ENCODE measurements around the gene MRPL12. TPM values are rescaled to one million over a fixed set of nuclear protein-coding genes. Genes with fewer than 3 reads are reported as not detected.
A peak's percentile ranks its signal among the peaks of the same experiment; 100 is the strongest.

MRPL12 gene
- total and polyA plus RNA-seq, 9 of the 15 experiments (the other 6 are each of a cell fraction or from before 2014, with no cell fraction given) = 0.94 to 338 (median 100) TPM

DNA sequence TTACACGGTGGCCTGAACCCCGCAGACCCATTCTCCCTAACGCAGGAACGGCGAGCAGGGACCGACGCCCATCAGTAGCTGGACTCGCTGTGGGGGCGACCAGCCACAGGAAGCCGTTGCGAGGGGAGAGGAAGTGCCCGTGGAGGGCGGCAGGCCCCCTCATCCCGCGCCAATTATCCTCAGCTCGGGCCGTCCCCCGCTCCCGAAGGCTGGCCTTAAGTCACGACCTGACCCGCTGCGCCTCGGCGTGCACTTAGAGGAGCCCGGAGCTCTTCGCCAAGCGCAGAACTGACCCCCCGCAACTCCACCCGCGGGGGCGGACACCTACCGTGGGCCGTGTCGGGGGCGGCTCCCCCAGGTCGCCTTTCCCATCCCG, 20.0 kb upstream of the MRPL12 start (continued):
- TF ChIP-seq, protein P1, sequence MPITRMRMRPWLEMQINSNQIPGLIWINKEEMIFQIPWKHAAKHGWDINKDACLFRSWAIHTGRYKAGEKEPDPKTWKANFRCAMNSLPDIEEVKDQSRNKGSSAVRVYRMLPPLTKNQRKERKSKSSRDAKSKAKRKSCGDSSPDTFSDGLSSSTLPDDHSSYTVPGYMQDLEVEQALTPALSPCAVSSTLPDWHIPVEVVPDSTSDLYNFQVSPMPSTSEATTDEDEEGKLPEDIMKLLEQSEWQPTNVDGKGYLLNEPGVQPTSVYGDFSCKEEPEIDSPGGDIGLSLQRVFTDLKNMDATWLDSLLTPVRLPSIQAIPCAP (CRISPR knock-in tag; IDR thresholded peaks at IDR 0.05; ENCODE audit: borderline replicate concordance) = no peak
- TF ChIP-seq ZFP1 (CRISPR knock-in tag; IDR thresholded peaks at IDR 0.05) (no peak), FOSL1 (tag; conservative IDR thresholded peaks at IDR 0.05) (no peak), ESRRB (CRISPR knock-in tag; IDR thresholded peaks at IDR 0.05; ENCODE audit: borderline replicate concordance) (no peak), HLTF (IDR thresholded peaks at IDR 0.05) (0 out of 2 replicates have a peak, but pooled peaks have one; percentile 39), RBM22 (IDR thresholded peaks at IDR 0.05; ENCODE audit: low read depth, low read length, poor library complexity, severe bottlenecking) (no peak), ZC3H8 (IDR thresholded peaks at IDR 0.05) (no peak), SRSF7 (optimal IDR thresholded peaks at IDR 0.05; ENCODE audit: low read depth, low read length) (no peak), ARID2 (IDR thresholded peaks at IDR 0.05) (no peak), CBFB (CRISPR knock-in tag; IDR thresholded peaks at IDR 0.05) (no peak), EGR1 (conservative IDR thresholded peaks at IDR 0.05) (peak; percentile 94), ZNF134 (CRISPR knock-in tag; conservative IDR thresholded peaks at IDR 0.05) (no peak), ZNF12 (CRISPR knock-in tag; IDR thresholded peaks at IDR 0.05) (no peak)
- TF ChIP-seq, protein P2, sequence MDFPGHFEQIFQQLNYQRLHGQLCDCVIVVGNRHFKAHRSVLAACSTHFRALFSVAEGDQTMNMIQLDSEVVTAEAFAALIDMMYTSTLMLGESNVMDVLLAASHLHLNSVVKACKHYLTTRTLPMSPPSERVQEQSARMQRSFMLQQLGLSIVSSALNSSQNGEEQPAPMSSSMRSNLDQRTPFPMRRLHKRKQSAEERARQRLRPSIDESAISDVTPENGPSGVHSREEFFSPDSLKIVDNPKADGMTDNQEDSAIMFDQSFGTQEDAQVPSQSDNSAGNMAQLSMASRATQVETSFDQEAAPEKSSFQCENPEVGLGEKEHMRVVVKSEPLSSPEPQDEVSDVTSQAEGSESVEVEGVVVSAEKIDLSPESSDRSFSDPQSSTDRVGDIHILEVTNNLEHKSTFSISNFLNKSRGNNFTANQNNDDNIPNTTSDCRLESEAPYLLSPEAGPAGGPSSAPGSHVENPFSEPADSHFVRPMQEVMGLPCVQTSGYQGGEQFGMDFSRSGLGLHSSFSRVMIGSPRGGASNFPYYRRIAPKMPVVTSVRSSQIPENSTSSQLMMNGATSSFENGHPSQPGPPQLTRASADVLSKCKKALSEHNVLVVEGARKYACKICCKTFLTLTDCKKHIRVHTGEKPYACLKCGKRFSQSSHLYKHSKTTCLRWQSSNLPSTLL (IDR thresholded peaks at IDR 0.05) = no peak
- TF ChIP-seq, protein P3, sequence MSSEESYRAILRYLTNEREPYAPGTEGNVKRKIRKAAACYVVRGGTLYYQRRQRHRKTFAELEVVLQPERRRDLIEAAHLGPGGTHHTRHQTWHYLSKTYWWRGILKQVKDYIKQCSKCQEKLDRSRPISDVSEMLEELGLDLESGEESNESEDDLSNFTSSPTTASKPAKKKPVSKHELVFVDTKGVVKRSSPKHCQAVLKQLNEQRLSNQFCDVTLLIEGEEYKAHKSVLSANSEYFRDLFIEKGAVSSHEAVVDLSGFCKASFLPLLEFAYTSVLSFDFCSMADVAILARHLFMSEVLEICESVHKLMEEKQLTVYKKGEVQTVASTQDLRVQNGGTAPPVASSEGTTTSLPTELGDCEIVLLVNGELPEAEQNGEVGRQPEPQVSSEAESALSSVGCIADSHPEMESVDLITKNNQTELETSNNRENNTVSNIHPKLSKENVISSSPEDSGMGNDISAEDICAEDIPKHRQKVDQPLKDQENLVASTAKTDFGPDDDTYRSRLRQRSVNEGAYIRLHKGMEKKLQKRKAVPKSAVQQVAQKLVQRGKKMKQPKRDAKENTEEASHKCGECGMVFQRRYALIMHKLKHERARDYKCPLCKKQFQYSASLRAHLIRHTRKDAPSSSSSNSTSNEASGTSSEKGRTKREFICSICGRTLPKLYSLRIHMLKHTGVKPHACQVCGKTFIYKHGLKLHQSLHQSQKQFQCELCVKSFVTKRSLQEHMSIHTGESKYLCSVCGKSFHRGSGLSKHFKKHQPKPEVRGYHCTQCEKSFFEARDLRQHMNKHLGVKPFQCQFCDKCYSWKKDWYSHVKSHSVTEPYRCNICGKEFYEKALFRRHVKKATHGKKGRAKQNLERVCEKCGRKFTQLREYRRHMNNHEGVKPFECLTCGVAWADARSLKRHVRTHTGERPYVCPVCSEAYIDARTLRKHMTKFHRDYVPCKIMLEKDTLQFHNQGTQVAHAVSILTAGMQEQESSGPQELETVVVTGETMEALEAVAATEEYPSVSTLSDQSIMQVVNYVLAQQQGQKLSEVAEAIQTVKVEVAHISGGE (CRISPR knock-in tag; IDR thresholded peaks at IDR 0.05) = no peak
- TF ChIP-seq, protein P4, sequence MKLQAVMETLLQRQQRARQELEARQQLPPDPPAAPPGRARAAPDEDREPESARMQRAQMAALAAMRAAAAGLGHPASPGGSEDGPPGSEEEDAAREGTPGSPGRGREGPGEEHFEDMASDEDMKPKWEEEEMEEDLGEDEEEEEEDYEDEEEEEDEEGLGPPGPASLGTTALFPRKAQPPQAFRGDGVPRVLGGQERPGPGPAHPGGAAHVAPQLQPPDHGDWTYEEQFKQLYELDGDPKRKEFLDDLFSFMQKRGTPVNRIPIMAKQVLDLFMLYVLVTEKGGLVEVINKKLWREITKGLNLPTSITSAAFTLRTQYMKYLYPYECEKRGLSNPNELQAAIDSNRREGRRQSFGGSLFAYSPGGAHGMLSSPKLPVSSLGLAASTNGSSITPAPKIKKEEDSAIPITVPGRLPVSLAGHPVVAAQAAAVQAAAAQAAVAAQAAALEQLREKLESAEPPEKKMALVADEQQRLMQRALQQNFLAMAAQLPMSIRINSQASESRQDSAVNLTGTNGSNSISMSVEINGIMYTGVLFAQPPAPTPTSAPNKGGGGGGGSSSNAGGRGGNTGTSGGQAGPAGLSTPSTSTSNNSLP (IDR thresholded peaks at IDR 0.05; ENCODE audit: borderline replicate concordance, low read depth, low read length) = no peak
- TF ChIP-seq, protein P5, sequence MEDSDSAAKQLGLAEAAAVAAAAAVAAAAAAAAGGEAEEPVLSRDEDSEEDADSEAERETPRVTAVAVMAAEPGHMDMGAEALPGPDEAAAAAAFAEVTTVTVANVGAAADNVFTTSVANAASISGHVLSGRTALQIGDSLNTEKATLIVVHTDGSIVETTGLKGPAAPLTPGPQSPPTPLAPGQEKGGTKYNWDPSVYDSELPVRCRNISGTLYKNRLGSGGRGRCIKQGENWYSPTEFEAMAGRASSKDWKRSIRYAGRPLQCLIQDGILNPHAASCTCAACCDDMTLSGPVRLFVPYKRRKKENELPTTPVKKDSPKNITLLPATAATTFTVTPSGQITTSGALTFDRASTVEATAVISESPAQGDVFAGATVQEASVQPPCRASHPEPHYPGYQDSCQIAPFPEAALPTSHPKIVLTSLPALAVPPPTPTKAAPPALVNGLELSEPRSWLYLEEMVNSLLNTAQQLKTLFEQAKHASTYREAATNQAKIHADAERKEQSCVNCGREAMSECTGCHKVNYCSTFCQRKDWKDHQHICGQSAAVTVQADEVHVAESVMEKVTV (CRISPR knock-in tag; IDR thresholded peaks at IDR 0.05) = no peak
